Stomach (tissue), 4 donors: Measurements from ENCODE around the gene TCP11L2.
"Not testable (repeated sequence)": the region's sequence is repeated elsewhere in the genome, so short reads cannot be mapped to it uniquely, and the experiment has no call there.

Experiments used
- EP300 ChIP-seq: sonication (generic); formaldehyde crosslinking; IDR thresholded peaks from one replicate; pipeline ENCODE4 v1.6.1; 2017; ENCODE audit warnings: antibody characterized with exemption
- POLR2A ChIP-seq, 4 donors: fragments of 450-650 bp; IDR thresholded peaks; one replicate each; pipeline ENCODE4 v1.6.1; 2016; ENCODE audit warnings: antibody characterized with exemption in 4 of 4, control low read depth in 2 of 4, mild to moderate bottlenecking in 1 of 4, moderate library complexity in 1 of 4
- TF ChIP-seq, protein P1 (sequence below), 7 experiments: fragments of 450-650 bp in 4 of 7; fragments of 200-600 bp in 3 of 7; sonication (generic) in 3 of 7; IDR thresholded peaks; one replicate each; pipeline ENCODE4 v1.5.1; 2016 to 2019; ENCODE audit warnings: antibody characterized with exemption in 7 of 7, control low read depth in 2 of 7, mild to moderate bottlenecking in 1 of 7

DNA sequence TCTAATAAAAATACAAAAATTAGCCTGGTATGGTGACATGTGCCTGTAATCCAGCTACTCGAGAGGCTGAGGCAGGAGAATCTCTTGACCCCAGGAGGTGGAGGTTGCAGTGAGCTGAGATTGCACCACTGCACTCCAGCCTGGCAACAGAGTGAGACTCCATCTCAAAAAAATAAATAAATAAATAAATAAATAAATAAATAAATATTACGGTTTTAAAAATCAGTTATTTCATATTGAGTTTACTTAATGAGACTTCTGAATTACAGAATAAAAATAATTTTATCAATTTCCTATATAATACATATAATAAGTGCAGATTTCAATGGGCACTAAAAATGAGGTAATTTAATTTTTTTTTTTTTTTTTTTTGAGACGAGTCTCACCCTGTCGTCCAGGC lies 10.9 kb downstream of the TCP11L2 start:
- TF ChIP-seq POLR2A (IDR thresholded peaks at IDR 0.05); EP300: not testable (repeated sequence)
- TF ChIP-seq, protein P1, sequence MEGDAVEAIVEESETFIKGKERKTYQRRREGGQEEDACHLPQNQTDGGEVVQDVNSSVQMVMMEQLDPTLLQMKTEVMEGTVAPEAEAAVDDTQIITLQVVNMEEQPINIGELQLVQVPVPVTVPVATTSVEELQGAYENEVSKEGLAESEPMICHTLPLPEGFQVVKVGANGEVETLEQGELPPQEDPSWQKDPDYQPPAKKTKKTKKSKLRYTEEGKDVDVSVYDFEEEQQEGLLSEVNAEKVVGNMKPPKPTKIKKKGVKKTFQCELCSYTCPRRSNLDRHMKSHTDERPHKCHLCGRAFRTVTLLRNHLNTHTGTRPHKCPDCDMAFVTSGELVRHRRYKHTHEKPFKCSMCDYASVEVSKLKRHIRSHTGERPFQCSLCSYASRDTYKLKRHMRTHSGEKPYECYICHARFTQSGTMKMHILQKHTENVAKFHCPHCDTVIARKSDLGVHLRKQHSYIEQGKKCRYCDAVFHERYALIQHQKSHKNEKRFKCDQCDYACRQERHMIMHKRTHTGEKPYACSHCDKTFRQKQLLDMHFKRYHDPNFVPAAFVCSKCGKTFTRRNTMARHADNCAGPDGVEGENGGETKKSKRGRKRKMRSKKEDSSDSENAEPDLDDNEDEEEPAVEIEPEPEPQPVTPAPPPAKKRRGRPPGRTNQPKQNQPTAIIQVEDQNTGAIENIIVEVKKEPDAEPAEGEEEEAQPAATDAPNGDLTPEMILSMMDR (IDR thresholded peaks at IDR 0.05) = not testable (repeated sequence)
